ENCODE results near the gene TCHP.

DNA sequence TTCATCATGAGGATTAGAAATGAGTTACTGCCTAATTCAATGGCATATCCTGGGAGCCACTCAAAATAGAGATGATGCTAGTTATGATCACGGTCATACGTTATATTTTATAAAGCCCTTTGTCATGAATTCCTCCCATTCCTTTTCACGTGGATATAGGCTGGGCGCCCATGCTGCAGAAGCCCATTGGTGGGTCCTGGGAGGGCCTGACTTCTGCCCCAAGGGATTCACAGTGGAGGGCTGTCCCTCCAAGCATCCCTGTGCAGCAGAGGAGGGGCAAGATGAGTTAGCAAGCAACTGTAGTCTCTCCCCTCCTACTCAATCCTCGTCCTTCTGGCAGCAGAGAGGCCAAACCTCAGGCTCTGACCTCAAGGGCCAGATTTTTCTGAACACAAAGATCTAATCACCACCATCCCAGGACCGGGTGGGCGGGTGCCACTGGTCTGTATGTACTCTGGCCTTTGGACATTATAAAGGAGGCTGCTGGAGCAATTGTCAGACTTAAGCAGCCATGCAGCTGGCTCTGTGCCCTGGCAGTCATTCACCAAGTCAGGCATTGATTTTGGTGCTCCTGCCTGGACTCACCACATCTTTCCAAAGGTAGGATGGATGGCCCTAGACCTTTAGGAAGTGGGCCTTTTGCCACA, 28.3 kb upstream of the TCHP start:
- TF ChIP-seq, protein P1, sequence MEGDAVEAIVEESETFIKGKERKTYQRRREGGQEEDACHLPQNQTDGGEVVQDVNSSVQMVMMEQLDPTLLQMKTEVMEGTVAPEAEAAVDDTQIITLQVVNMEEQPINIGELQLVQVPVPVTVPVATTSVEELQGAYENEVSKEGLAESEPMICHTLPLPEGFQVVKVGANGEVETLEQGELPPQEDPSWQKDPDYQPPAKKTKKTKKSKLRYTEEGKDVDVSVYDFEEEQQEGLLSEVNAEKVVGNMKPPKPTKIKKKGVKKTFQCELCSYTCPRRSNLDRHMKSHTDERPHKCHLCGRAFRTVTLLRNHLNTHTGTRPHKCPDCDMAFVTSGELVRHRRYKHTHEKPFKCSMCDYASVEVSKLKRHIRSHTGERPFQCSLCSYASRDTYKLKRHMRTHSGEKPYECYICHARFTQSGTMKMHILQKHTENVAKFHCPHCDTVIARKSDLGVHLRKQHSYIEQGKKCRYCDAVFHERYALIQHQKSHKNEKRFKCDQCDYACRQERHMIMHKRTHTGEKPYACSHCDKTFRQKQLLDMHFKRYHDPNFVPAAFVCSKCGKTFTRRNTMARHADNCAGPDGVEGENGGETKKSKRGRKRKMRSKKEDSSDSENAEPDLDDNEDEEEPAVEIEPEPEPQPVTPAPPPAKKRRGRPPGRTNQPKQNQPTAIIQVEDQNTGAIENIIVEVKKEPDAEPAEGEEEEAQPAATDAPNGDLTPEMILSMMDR (IDR thresholded peaks at IDR 0.05; ENCODE audit: insufficient read depth, low read length, poor library complexity, severe bottlenecking) = no peak
- TF ChIP-seq EZH2phosphoT487 (conservative IDR thresholded peaks at IDR 0.05; ENCODE audit: low read length) = no peak
